Type B pancreatic cell (in vitro differentiated cells): ENCODE results near the gene LYPLA2. TPM values are rescaled to one million over a fixed set of nuclear protein-coding genes. Genes with fewer than 3 reads are reported as not detected.
"Not testable (repeated sequence)": the region's sequence is repeated elsewhere in the genome, so short reads cannot be mapped to it uniquely, and the experiment has no call there.

Experiments used
- DNase-seq: peaks from one replicate; pipeline ENCODE4 v3.0.0; 2021; ENCODE audit warnings: mixed read lengths; ENCODE audit not compliant: unreplicated experiment; ENCODE audit errors: extremely low spot score
- H3K27ac Mint-ChIP-seq: 2 replicates; pipeline ENCODE4 v1.8.0; 2021; ENCODE audit warnings: mild to moderate bottlenecking, mixed read lengths
- H3K27me3 Mint-ChIP-seq: 2 replicates; pipeline ENCODE4 v1.8.0; 2021; ENCODE audit warnings: mixed read lengths
- H3K36me3 Mint-ChIP-seq: 2 replicates; pipeline ENCODE4 v1.8.0; 2021; ENCODE audit warnings: mixed read lengths
- H3K4me1 Mint-ChIP-seq: one replicate; pipeline ENCODE4 v1.8.0; 2021; ENCODE audit warnings: mixed read lengths; ENCODE audit not compliant: unreplicated experiment
- H3K4me3 Mint-ChIP-seq: 2 replicates; pipeline ENCODE4 v1.8.0; 2021; ENCODE audit warnings: mild to moderate bottlenecking, mixed read lengths
- H3K9me3 Mint-ChIP-seq: 2 replicates; pipeline ENCODE4 v1.8.0; 2021; ENCODE audit warnings: mixed read lengths
- total RNA-seq: library from RNA; stranded (reverse); gene quantifications from 2 replicates; pipeline ENCODE4 v1.2.1, GENCODE V29; 2021; ENCODE audit warnings: low replicate concordance
- TF ChIP-seq, protein P1 (sequence below): fragments of 200-600 bp; sonication (generic); conservative IDR thresholded peaks from 2 replicates; pipeline ENCODE4 v1.5.0; 2021; ENCODE audit warnings: antibody characterized with exemption, mild to moderate bottlenecking

LYPLA2 gene
- total RNA-seq, 1 donor from 2014 or later = 83.6 TPM

DNA sequence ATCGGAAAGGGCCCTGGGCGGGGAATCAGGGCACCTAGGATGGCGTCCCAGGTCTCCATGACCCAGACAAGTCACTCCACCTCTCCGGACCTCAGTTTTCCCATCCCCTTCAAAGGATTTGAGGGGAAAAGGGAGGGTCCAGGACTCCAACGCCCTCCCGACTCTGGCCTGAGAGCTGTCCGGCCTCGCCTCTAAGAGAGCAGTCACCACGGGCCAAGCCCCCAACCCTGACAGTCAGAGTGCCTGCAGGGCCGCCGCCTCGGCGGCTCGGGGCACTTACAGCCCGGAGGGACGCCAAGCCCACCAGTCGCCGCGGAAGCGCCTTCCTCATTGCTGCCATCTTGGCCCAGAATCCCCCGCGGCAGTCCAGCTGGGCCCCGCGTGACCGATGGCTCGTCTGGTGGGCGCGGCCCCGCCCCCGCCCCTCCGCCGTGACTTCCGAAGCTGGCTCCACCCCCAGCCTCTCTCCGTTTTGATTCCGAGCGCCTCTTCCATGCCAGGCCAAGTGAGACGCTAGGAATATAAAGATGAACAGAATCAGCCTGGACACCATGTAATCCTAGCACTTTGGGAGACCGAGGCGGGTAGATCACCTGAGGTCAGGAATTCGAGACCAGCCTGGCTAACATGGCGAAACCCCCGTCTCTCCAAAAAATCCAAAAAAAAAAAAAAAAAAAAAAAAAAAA is 34.3 kb downstream of the LYPLA2 start, which contains the start of gene HMGCL:
TSS of gene HMGCL (minus strand) at position 354 of the 686 bp plus-strand sequence. CDS start at position 340, 14 bp downstream.
- peak within 1 kb of the TSS; percentile 89 for H3K27ac Mint-ChIP-seq
- H3K27me3 Mint-ChIP-seq = no peaks in the 10 kb centered on the region
- H3K4me1 Mint-ChIP-seq = peaks cover 10% of the 10 kb centered on the region
- no peaks in the 10 kb centered on the region for H3K36me3 Mint-ChIP-seq
- DNase-seq = peak; percentile 92
- TF ChIP-seq, protein P1, sequence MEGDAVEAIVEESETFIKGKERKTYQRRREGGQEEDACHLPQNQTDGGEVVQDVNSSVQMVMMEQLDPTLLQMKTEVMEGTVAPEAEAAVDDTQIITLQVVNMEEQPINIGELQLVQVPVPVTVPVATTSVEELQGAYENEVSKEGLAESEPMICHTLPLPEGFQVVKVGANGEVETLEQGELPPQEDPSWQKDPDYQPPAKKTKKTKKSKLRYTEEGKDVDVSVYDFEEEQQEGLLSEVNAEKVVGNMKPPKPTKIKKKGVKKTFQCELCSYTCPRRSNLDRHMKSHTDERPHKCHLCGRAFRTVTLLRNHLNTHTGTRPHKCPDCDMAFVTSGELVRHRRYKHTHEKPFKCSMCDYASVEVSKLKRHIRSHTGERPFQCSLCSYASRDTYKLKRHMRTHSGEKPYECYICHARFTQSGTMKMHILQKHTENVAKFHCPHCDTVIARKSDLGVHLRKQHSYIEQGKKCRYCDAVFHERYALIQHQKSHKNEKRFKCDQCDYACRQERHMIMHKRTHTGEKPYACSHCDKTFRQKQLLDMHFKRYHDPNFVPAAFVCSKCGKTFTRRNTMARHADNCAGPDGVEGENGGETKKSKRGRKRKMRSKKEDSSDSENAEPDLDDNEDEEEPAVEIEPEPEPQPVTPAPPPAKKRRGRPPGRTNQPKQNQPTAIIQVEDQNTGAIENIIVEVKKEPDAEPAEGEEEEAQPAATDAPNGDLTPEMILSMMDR = no peak
- H3K9me3 Mint-ChIP-seq = no peaks in the 10 kb centered on the region
- H3K4me3 Mint-ChIP-seq = peak within 1 kb of the TSS; percentile 96

GRCh38 chr1:23825762-23826522 is 35.0 kb downstream of the LYPLA2 start:
- peak overlapping the region; percentile 89 for H3K27ac Mint-ChIP-seq
- no peaks in the 10 kb centered on the region for H3K27me3 Mint-ChIP-seq
- H3K36me3 Mint-ChIP-seq = no peaks in the 10 kb centered on the region

GRCh38 chr1:23826590-23826989 is 35.6 kb downstream of the LYPLA2 start:
- H3K4me1 Mint-ChIP-seq = peaks cover 13% of the 10 kb centered on the region
- DNase-seq, H3K4me3 Mint-ChIP-seq, H3K36me3 Mint-ChIP-seq, H3K27ac Mint-ChIP-seq, H3K9me3 Mint-ChIP-seq, H3K27me3 Mint-ChIP-seq: not testable (repeated sequence)

More at GRCh38 chr1:23825762-23826522, 35.0 kb downstream of the LYPLA2 start:
- no peak for DNase-seq
- Mint-ChIP-seq H3K9me3 (no peaks in the 10 kb centered on the region), H3K4me3 (peak overlapping the region; percentile 96), H3K4me1 (peaks cover 13% of the 10 kb centered on the region)
- TF ChIP-seq, protein P1 = no peak

DNA sequence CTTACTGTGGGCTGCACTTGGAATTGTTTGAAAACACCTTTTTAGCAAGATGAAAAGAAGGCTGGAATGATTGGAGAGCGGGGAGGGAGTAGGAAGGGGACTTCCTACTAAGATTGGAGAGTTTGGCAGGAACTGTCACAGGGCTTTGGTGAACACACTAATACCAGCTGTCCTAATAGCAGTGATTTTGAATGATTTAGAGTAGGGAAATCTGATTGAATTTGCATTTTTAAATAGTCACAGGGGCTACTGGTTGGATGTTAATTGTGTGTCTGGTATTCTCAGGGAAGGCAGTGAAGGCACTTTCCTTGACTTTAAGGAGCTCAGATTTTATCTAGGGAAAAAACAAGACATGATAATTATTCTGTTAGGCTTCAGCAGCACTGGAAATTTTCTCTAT is 36.8 kb downstream of the LYPLA2 start:
- TF ChIP-seq, protein P1 = no peak
- Mint-ChIP-seq H3K27ac (no peak overlapping the region), H3K9me3 (no peaks in the 10 kb centered on the region), H3K36me3 (no peaks in the 10 kb centered on the region), H3K27me3 (no peaks in the 10 kb centered on the region), H3K4me3 (peak overlapping the region; percentile 16), H3K4me1 (peaks cover 13% of the 10 kb centered on the region)
- no peak for DNase-seq

- Mint-ChIP-seq H3K27me3 (peaks cover 22% of the 10 kb centered on the region), H3K4me1 (peaks cover 11% of the 10 kb centered on the region)
- not testable (repeated sequence) for DNase-seq, H3K27ac Mint-ChIP-seq, H3K36me3 Mint-ChIP-seq, H3K9me3 Mint-ChIP-seq, H3K4me3 Mint-ChIP-seq
Observed at GRCh38 chr1:23834156-23834555, 43.2 kb downstream of the LYPLA2 start.

GRCh38 chr1:23836037-23836436 is 45.1 kb downstream of the LYPLA2 start:
- TF ChIP-seq, protein P1 = no peak
- Mint-ChIP-seq H3K27me3 (peaks cover 22% of the 10 kb centered on the region), H3K27ac (no peak overlapping the region), H3K4me1 (peaks cover 6% of the 10 kb centered on the region), H3K9me3 (no peaks in the 10 kb centered on the region), H3K36me3 (no peaks in the 10 kb centered on the region), H3K4me3 (no peak overlapping the region)
- DNase-seq = no peak
